Endothelial cell of coronary artery (primary cell): ENCODE data around the gene GLG1. TPM values are rescaled to one million over a fixed set of nuclear protein-coding genes. Genes with fewer than 3 reads are reported as not detected.

Experiments
- total RNA-seq: library from RNA; depleted of rRNA; stranded (reverse); fragments of >200 nt; gene quantifications from 2 replicates; pipeline ENCODE4 v1.2.3, GENCODE V29; 2014

GLG1 gene
- total RNA-seq, result 99.8 and 224 TPM in 2 replicates

GRCh38 chr16:74606521-74607309 lies at the start of gene GLG1:
Gene GLG1 (minus strand): TSS chr16:74607114. CDS start chr16:74607094, 20 bp downstream.

GRCh38 chr16:74420612-74421481 lies 186.1 kb downstream of the GLG1 start, which contains the start of gene CLEC18B:
Gene CLEC18B (minus strand): TSS chr16:74421478. CDS start chr16:74421270, 208 bp downstream.

Other genes starting within 250 kb of the GLG1 start
- gene NPIPB15, start 230.8 kb downstream of the GLG1 start, total RNA-seq, result 0.36 and 0.75 TPM in 2 replicates
- 0.18 and 0.28 TPM in 2 replicates for gene CLEC18B, start 185.6 kb downstream of the GLG1 start, total RNA-seq
- 17.1 and 20.7 TPM in 2 replicates for gene RFWD3, start 59.8 kb upstream of the GLG1 start, total RNA-seq
- gene MLKL, start 93.7 kb upstream of the GLG1 start, total RNA-seq, result 21.8 and 32.3 TPM in 2 replicates
- gene FA2H, start 167.7 kb upstream of the GLG1 start, total RNA-seq, result not detected in 2 replicates